ENCODE measurements around the gene GPRASP2.
"Not testable (repeated sequence)": the region's sequence is repeated elsewhere in the genome, so short reads cannot be mapped to it uniquely, and the experiment has no call there.

Gene GPRASP2

DNA sequence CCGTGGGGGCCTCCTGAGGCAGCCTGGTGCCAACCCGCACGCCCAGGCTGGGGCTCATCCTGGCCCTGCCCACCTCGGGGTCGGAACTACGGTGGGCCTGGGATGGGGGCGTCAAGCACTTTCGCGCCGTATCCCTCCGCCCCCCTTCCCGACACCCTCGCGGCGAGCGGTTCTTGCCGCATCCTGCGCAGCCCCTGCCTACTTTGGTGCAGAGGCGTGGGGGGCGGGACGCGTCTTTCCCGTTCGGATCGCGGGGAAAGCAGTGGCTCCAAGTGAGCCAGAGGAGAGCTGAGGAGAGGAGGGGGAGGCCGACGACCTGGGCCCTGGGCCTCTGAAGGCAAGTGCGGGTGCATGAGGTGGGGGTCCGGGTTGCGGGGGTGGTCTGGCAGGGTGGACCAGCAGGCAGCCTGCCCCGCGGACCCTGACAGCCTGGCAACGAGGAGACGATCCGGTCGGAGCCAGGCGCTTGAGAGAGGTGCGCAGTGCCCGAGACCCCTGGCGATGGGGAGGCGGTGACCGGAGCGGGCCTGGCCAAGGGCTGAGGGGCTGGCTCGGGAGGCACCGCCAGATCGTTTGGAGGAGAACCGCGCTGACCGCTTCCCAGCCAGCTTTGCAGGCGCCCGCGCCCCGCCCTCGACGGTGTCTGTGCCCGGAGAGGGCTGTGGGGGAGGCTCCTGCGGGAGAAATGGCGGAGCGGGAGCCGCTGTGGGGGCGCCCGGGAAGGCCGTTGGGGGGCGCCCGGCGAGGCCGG, at the start of gene GPRASP2:
GPRASP2 (plus strand) TSS at position 233 of the 751 bp plus-strand sequence. CDS start 2,422 bp downstream, outside the sequence.
- DNase-seq (ENCODE audit: low spot score): peak; percentile 49

- not testable (repeated sequence) for DNase-seq (ENCODE audit: low spot score)
Measured at GRCh38 chrX:102663820-102664219, 48.4 kb upstream of the GPRASP2 start.

- DNase-seq (ENCODE audit: low spot score): not testable (repeated sequence)
Measured at GRCh38 chrX:102667034-102667433, 45.2 kb upstream of the GPRASP2 start.

GRCh38 chrX:102669526-102669925, 42.7 kb upstream of the GPRASP2 start:
- DNase-seq (ENCODE audit: low spot score): no peak

DNA sequence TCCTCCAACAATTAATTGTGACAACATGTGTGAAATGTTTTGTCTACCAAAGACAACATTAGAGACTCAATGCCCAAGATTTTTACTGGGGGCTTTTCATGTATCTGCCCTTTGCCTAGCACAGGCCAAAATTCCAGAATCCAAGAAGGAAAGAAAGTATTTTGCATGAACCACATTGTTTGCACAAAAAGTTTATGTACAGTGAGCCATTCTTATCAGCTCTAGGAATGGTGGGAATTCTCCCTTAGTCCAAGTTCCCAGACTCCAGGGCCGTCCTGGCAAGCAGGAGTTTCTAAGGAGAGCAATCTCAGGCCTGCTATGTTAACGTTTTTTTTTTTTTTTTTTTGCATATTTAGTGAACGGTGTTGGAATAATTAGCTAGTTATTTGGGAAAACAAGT, 39.4 kb upstream of the GPRASP2 start:
- DNase-seq (ENCODE audit: low spot score): no peak

GRCh38 chrX:102677479-102677878, 34.8 kb upstream of the GPRASP2 start:
- DNase-seq (ENCODE audit: low spot score): not testable (repeated sequence)

GRCh38 chrX:102684772-102685520, 27.3 kb upstream of the GPRASP2 start:
- no peak for DNase-seq (ENCODE audit: low spot score)

GRCh38 chrX:102694749-102695148, 17.5 kb upstream of the GPRASP2 start:
- no peak for DNase-seq (ENCODE audit: low spot score)

- no peak for DNase-seq (ENCODE audit: low spot score)
Measured at GRCh38 chrX:102696306-102696705, 15.9 kb upstream of the GPRASP2 start.

DNA sequence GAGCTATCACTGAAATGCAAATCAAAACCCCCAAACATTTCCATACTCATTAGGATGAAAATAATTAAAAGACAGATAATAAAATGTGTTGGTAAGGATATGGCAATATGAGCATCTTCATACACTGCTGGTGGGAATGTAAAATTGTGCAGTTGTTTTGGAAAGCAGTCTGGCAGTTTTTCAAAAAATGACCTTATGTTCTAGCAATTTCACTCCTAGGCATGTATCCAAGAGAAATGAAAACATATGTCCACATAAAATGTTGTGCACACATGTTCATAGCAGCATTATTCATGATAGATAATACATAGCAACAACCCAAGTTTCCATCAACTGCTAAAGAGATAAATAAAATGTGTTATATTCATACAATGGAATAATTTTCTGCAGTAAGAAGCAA, 14.8 kb upstream of the GPRASP2 start:
- DNase-seq (ENCODE audit: low spot score): no peak

- DNase-seq (ENCODE audit: low spot score): no peak
Measured at GRCh38 chrX:102708900-102709299, 3.3 kb upstream of the GPRASP2 start.

GRCh38 chrX:102711872-102712215, 404 bp upstream of the GPRASP2 start:
- no peak for DNase-seq (ENCODE audit: low spot score)

- DNase-seq (ENCODE audit: low spot score): peak; percentile 48
Measured at GRCh38 chrX:102712981-102713625, 855 bp downstream of the GPRASP2 start.

- no peak for DNase-seq (ENCODE audit: low spot score)
Measured at GRCh38 chrX:102714994-102715393, 2.7 kb downstream of the GPRASP2 start.

GRCh38 chrX:102715967-102716366, 3.7 kb downstream of the GPRASP2 start:
- DNase-seq (ENCODE audit: low spot score): no peak

DNA sequence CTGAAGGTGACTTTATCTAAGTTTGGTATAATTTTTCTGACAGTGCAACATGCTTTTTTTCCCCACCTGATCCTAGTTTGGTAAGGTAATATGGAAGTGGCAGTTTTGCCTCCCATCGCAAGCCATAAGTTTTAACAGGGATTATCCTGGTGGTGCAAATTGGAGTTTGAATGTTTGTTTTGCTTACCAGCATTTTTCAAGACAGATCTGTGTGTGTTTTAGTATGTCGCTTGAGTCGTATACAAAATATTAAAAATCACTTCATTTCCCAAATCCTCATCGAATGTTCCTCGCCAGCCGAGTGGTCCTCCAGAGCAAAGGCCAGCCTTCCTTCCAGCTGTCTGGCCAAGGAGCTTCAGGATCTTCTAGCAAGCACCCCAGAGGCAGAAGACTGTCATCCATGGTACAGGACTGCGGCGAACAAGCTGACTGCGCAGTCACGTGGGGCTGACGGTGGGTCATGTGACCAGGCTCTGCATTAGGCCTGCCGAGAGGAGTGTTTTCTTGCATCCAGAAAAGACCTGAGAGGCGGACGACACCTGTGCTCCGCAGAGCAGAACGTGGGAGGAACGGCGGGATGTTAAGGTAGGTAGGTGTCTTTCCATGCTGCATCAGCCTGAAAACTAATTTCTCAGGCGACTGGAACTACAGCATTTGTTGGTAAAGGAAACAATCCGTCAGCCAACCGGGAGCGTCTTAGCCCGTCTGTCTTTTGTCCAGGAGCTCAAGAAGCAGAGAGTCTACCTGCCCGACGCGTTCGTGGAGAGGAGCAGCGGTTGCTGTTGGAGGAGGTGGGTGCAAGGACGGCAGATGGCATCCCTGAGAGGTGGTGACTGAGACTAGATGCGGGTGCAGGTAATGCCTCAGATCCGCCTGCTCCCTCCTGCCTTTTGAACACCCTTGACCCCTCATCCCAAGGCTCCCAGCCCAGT, 8.3 kb downstream of the GPRASP2 start, which contains the start of gene GPRASP3:
GPRASP3 (plus strand) TSS at position 507 of the 932 bp plus-strand sequence. CDS start 28,253 bp downstream, outside the sequence.
- DNase-seq (ENCODE audit: low spot score): peak; percentile 75

DNA sequence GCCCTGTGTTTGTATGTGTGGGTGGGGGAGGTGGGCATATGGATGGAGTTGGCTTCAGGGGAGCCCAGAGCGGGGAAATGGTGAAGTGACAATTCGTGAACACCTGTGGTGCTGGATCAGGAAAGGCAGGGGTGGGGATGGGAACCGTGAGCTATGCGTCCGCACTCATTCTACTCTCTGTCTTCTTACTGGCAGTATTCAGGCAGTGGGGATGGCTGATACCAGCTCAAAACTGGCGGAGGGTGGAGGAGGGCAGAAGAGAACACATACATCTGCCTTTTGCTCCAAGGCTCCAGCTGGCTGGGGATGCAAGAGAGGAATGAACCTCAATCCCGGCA, 8.9 kb downstream of the GPRASP2 start:
- DNase-seq (ENCODE audit: low spot score): not testable (repeated sequence)

GRCh38 chrX:102723456-102723855, 11.2 kb downstream of the GPRASP2 start:
- no peak for DNase-seq (ENCODE audit: low spot score)

GRCh38 chrX:102727761-102728160, 15.5 kb downstream of the GPRASP2 start:
- DNase-seq (ENCODE audit: low spot score): no peak

DNA sequence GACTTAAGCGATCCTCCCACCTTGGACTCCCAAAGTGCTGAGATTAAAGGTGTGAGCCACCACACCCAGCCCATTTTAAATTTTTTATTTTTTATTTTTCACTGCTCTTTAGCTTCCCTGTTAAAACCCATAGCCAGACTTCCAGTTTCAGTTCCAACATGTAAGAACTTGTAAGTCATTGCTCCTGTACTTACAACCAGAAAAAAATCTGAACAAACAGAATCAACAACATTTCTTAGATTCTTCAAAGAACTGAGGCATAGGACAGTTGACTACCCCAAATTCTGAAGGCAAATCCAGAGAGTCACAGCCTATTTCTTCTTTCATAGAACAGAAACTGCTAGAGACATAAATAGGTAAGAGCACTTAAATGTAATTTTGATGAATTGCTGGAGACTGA, 16.4 kb downstream of the GPRASP2 start:
- no peak for DNase-seq (ENCODE audit: low spot score)

GRCh38 chrX:102739657-102740056, 27.4 kb downstream of the GPRASP2 start:
- no peak for DNase-seq (ENCODE audit: low spot score)

- no peak for DNase-seq (ENCODE audit: low spot score)
Measured at GRCh38 chrX:102744307-102744706, 32.1 kb downstream of the GPRASP2 start.

Data from AG08396 (cell line).